T-helper 1 cell (primary cell): ENCODE data around the gene TRIM52.
"Not testable (repeated sequence)": the region's sequence is repeated elsewhere in the genome, so short reads cannot be mapped to it uniquely, and the experiment has no call there.

Experiments used
- DNase-seq, 5 donors: peaks; one replicate each; pipeline ENCODE4 v3.0.0-alpha.2; 2012 to 2020

Gene TRIM52

DNA sequence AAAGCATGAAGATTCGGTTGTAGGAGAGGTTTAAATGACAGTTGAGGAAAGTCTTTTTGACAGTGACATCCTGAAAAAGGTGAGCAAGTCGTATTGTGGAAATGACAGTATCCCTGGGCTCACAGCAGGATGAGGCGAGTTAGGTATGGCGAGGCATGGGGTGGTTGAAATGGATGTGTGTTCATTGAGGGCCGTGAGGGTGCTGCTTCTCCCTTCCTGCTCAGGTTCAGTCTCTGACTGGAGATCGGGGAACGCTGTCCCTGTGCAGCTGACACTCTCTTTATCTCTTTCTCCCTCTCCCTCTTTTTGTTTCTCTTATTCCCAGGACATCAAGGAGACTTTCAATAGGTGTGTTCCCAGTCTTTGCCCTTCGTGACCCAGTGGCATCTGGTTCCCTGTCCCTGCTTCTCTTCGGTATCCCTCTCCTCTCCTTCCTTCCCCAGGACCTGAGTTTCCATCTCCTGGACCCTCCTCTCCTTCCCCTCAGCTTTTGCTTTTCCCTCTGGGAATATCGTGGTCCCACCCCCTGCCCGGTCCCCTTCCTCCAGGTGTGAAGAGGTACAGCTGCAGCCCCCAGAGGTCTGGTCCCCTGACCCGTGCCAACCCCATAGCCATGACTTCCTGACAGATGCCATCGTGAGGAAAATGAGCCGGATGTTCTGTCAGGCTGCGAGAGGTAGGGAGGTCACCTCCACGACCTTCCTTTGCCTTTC lies 27.7 kb downstream of the TRIM52 start:
- DNase-seq: no peak

GRCh38 chr5:181232593-181232992 lies 28.4 kb downstream of the TRIM52 start:
- DNase-seq: no peak

GRCh38 chr5:181231432-181231831 lies 29.5 kb downstream of the TRIM52 start:
- no peak for DNase-seq

DNA sequence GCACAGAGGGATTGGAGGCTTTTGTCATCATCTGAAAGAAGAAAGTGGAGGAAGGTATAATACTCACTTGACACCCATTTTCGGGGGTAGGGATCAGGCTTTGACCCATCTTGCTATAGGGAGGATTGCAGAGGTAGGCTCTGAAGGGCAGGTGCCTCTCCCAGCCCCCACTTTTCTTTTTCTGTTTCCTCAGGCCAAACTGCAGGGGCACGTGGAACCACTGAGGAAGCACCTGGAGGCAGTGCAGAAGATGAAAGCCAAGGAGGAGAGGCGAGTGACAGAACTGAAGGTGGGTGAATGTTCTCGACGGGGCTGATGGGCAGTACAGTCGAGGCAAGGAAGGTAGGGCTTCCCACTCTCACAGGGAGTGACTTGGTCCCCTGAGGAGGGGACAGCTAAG lies 30.4 kb downstream of the TRIM52 start:
- no peak for DNase-seq

- DNase-seq: no peak
These were observed 30.9 kb downstream of the TRIM52 start for GRCh38 chr5:181229996-181230395.

DNA sequence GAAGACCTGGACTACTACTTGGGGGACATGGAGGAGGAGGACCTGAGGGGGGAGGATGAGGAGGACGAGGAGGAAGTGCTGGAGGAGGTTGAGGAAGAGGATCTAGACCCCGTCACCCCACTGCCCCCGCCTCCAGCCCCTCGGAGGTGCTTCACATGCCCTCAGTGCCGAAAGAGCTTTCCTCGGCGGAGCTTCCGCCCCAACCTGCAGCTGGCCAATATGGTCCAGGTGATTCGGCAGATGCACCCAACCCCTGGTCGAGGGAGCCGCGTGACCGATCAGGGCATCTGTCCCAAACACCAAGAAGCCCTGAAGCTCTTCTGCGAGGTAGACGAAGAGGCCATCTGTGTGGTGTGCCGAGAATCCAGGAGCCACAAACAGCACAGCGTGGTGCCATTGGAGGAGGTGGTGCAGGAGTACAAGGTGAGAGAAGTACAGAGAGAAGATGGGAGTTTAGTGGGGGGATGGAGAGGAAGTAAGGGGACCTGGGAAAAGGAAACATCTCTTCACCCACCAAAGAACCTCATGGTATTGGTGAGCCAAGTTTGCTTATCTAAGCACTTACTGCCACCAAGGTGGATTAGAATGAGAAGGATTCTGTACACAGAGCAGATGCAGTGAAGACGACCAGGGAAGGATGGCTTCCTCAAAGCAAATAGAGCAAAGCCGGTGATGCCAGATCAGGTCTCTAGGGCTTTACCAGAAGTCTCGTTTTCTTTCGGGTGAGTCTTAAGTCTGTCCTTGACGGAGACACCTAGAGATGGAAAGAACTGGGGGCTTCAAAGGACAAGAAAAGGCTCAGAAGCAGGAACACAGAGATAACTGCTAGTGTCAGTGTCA lies 36.3 kb downstream of the TRIM52 start:
- DNase-seq: peak in 2 of 5 donors; percentile 28 to 43

- no peak for DNase-seq
These were observed 37.1 kb downstream of the TRIM52 start for GRCh38 chr5:181223729-181224389.

DNA sequence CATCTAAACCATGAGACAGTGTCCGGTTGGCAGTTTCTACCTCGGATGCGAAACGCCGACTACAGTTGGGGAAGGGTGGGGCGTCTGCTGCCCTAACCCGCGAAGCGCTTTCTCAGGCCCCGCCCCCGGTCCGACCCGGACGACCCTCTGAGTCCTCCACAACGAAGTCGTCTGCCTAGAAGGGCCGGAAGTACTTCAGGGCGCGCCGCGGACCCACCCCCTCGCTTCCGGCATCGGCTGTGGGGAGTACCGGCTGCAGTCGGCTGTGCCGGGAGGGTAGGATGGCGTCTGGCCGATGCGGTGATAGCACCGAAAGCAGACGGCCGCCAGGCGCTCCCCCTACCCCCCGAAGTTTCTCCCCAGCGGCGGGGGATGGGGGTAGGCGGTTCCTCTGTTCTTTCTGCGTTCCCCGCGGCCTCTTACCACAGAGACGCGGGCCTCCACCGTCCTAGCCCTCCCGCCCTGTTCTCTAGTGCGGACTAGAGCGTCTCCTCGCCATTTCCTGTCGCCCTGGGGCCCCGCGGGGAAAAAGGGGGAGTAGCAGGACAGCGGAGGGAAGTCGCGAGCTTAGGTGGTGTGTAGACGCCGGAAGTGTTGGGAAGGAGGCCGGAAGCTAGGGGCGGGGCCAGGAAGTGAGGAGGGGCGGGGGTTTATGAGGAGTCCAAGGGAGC lies 37.8 kb downstream of the TRIM52 start, which contains the start of gene TRIM41:
TSS of gene TRIM41 (plus strand) at position 224 of the 671 bp plus-strand sequence. CDS start 719 bp downstream, outside the sequence.
- peak; percentile 94 to 98 (median 94) for DNase-seq

- DNase-seq: no peak
These were observed 38.3 kb downstream of the TRIM52 start for GRCh38 chr5:181222630-181223057.

- peak; percentile 85 to 97 (median 90) for DNase-seq
These were observed 38.9 kb downstream of the TRIM52 start for GRCh38 chr5:181221792-181222629.

DNA sequence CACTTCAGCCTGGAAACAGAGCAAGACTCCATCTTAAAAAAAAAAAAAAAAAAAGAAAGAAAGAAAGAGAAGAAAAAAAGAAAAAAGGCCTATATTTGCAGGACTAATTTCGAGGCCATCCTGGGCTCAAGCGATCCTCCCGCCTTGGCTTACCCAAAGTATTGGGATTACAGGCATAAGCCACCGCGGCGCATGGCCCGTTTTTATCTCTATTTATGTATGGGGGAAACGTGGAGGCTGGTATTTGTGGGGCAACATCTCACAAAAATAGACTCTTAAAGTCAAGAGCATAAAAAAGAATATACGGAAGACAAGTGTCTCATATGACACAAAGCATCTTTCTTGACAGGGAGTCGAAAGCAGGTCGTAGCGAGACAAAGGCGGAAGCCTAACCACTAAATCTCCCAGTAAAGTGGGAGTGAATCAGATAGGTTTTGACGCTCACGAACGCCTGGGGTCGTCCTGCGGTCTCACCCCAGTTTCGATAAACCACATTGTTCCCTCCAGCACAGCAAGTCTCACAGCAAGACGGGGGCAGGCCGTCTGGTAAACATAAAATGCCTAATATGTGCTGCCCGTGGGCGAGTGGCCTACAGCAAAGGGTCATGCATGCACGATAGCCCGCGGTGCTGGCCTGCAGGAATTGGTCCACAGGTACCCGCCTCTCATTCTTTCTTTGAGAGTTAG lies 39.7 kb downstream of the TRIM52 start:
- peak in 4 of 5 donors; percentile 50 to 62 (median 54) for DNase-seq

- DNase-seq: no peak
These were observed 40.8 kb downstream of the TRIM52 start for GRCh38 chr5:181220178-181220515.

- no peak for DNase-seq
These were observed 41.4 kb downstream of the TRIM52 start for GRCh38 chr5:181219262-181220177.

DNA sequence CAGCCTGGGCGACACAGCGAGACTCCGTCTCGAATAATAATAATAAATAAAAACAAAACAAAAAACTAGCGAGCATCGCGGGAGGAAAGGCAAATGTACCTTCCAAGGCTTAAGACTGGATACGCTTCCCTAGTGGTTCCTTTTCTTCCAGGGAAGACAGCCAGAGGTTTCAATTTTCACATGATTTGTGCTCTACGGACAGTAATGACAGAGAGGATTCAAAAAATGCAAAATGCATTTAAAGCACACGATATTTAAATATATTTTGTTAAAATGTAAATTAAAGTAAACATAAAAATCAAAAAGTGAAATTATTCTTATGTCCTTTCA lies 42.2 kb downstream of the TRIM52 start:
- no peak for DNase-seq

DNA sequence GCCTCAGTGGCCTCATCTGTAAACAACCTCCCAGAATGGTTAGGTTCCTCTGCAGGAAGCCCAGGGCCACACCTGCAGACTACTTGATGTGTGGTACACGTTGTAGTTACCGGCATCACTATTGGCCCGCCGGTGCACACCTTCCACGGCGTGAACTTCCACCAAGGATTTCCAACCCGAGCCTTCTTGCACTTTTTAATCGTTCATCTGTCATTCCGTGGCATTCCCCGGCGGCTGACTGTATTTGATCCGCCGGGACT lies 43.2 kb downstream of the TRIM52 start:
- peak in 3 of 5 donors; percentile 31 to 39 (median 39) for DNase-seq

- peak in 4 of 5 donors; percentile 63 to 69 (median 66) for DNase-seq
These were observed 43.7 kb downstream of the TRIM52 start for GRCh38 chr5:181217111-181217802.

DNA sequence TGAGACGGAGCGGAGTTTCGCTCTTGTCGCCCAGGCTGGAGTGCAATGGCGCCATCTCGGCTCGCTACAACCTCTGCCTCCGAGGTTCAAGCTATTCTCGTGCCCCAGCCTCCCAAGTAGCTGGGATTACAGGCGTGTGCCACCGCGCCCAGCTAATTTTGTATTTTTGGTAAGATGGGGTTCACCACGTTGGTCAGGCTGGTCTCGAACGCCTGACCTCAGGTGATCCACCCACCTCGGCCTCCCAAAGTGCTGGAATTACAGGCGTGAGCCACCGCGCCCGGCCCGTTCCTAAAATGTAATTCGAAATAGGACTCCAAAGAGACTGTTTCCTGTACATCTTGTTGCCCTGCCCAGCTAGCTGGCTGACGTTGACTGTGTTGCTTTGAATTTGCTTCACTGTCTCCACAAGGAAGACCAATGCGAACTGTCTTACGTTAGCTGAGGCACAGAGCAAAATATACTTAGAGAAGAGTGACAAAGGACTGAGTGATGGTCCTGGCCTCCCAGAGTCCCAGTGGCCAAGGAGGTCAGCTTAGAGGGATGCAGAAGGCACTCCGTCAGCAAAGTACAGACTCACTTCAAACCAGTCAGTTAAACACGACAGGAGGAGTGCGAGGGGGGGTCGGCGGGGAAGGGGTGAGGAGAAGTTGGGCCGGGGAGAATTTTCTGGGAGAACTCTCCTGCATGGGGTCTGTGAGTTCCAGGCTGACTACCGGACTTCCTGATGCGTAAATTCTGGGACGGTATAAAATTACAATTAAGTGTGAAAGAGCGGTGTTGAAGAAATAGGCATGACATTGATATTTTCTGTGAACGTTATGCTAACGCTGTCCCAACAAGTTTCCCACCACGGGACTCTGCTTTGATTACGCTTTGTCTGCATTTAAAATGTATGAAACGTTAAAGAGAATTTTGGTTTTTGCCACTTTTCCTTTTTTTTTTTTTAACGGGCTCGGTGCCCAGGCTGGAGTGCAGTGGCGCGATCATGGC lies 44.6 kb downstream of the TRIM52 start:
- DNase-seq: peak in 2 of 5 donors; percentile 31 to 68

DNA sequence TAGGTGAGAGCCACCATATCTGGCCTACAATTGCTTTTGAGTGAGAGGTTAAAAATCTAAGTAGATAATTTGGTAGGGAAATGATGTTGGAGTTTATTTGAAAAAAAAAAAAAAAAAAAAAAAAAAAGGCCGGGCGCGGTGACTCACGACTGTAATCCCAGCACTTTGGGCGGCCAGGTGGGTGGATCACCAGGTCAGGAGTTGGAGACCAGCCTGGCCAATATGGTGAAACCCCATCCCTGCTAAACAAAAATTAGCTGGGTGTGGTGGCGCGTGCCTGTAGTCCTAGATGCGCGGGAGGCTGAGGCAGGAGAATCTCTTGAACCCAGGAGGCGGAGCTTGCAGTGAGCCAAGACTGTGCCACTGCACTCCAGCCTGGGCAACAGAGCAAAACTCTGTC lies 46.7 kb downstream of the TRIM52 start:
- not testable (repeated sequence) for DNase-seq

GRCh38 chr5:181212934-181213333 lies 48.0 kb downstream of the TRIM52 start:
- DNase-seq: no peak
